WTC11 (cell line): Measurements from ENCODE around the gene NCF4. TPM values are rescaled to one million over a fixed set of nuclear protein-coding genes. Genes with fewer than 3 reads are reported as not detected.

Experiments
- ATAC-seq: fragments of 200-7000 bp; cut with Tn5 transposase; 2 replicates; pipeline ENCODE4 v1.10.0; 2021; ENCODE audit warnings: mild to moderate bottlenecking, moderate library complexity
- CTCF ChIA-PET: fragments of 300-600 bp; sonication (Branson Sonifier 250); formaldehyde crosslinking; loops from one replicate; lab custom pipeline; 2021; ENCODE audit warnings: antibody characterized with exemption; lab: Charles Lee
- POLR2A ChIA-PET: fragments of 350-600 bp; sonication (Branson Sonifier 250); formaldehyde crosslinking; loops from one replicate; lab custom pipeline; 2021; ENCODE audit warnings: antibody characterized with exemption; lab: Charles Lee
- DNase-seq: peaks from one replicate; pipeline ENCODE4 v3.0.0; 2021; ENCODE audit warnings: low spot score
- H3K27ac Mint-ChIP-seq: 2 replicates; pipeline ENCODE4 v1.8.0; 2021; ENCODE audit warnings: mixed read lengths
- H3K27me3 Mint-ChIP-seq: 2 replicates; pipeline ENCODE4 v1.8.0; 2021; ENCODE audit warnings: low read depth, mild to moderate bottlenecking, moderate library complexity, mixed read lengths
- H3K36me3 Mint-ChIP-seq: 2 replicates; pipeline ENCODE4 v1.8.0; 2021; ENCODE audit warnings: mixed read lengths
- H3K4me1 Mint-ChIP-seq: 2 replicates; pipeline ENCODE4 v1.8.0; 2022; ENCODE audit warnings: mixed read lengths
- H3K4me3 Mint-ChIP-seq: 2 replicates; pipeline ENCODE4 v1.8.0; 2021; ENCODE audit warnings: mild to moderate bottlenecking, moderate library complexity, mixed read lengths
- H3K9me3 Mint-ChIP-seq: 2 replicates; pipeline ENCODE4 v1.8.0; 2021; ENCODE audit warnings: mixed read lengths
- ATF1 ChIP-seq: sonication (generic); formaldehyde crosslinking; IDR thresholded peaks from 2 replicates; pipeline ENCODE4 v1.8.1; 2023; ENCODE audit warnings: mild to moderate bottlenecking, moderate library complexity, missing genetic modification reagents
- E2F1 ChIP-seq: sonication (generic); formaldehyde crosslinking; IDR thresholded peaks from 2 replicates; pipeline ENCODE4 v1.8.0; 2022; ENCODE audit warnings: mild to moderate bottlenecking, missing genetic modification reagents
- E2F5 ChIP-seq: sonication (generic); formaldehyde crosslinking; IDR thresholded peaks from 2 replicates; pipeline ENCODE4 v1.8.1; 2022; ENCODE audit warnings: mild to moderate bottlenecking, moderate library complexity, missing genetic modification reagents
- JUN ChIP-seq: sonication (generic); formaldehyde crosslinking; IDR thresholded peaks from 2 replicates; pipeline ENCODE4 v1.8.0; 2023; ENCODE audit warnings: mild to moderate bottlenecking, missing genetic modification reagents
- KAT7 ChIP-seq: sonication (generic); formaldehyde crosslinking; IDR thresholded peaks from 2 replicates; pipeline ENCODE4 v1.8.1; 2023; ENCODE audit warnings: missing genetic modification reagents, mild to moderate bottlenecking, borderline replicate concordance
- MAX ChIP-seq: sonication (generic); formaldehyde crosslinking; IDR thresholded peaks from 2 replicates; pipeline ENCODE4 v1.8.0; 2022; ENCODE audit warnings: mild to moderate bottlenecking, missing genetic modification reagents
- MXD4 ChIP-seq: fragments of 250-450 bp; sonication (Bioruptor Pico); IDR thresholded peaks from 2 replicates; pipeline ENCODE4 v1.8.0; 2021; ENCODE audit warnings: mild to moderate bottlenecking, moderate library complexity, borderline replicate concordance
- MYBL2 ChIP-seq: sonication (generic); formaldehyde crosslinking; IDR thresholded peaks from 2 replicates; pipeline ENCODE4 v1.8.1; 2023; ENCODE audit warnings: mild to moderate bottlenecking, moderate library complexity, missing genetic modification reagents
- NFYB ChIP-seq: sonication (generic); formaldehyde crosslinking; conservative IDR thresholded peaks from 2 replicates; pipeline ENCODE4 v1.8.0; 2022; ENCODE audit warnings: low read depth, missing genetic modification reagents
- NR1H2 ChIP-seq: sonication (generic); formaldehyde crosslinking; IDR thresholded peaks from 2 replicates; pipeline ENCODE4 v1.9.0; 2021; ENCODE audit warnings: mild to moderate bottlenecking, moderate library complexity, missing genetic modification reagents
- NR3C1 ChIP-seq: sonication (generic); formaldehyde crosslinking; conservative IDR thresholded peaks from 2 replicates; pipeline ENCODE4 v1.8.1; 2023; ENCODE audit warnings: low read depth, mild to moderate bottlenecking, missing genetic modification reagents
- PRRX2 ChIP-seq: fragments of 250-450 bp; sonication (Bioruptor Pico); IDR thresholded peaks from 2 replicates; pipeline ENCODE4 v1.8.0; 2021; ENCODE audit warnings: mild to moderate bottlenecking
- RELA ChIP-seq: sonication (generic); formaldehyde crosslinking; IDR thresholded peaks from 2 replicates; pipeline ENCODE4 v1.8.1; 2022; ENCODE audit warnings: missing genetic modification reagents, mild to moderate bottlenecking, borderline replicate concordance
- TCF7 ChIP-seq: sonication (generic); formaldehyde crosslinking; IDR thresholded peaks from 2 replicates; pipeline ENCODE4 v1.8.0; 2022; ENCODE audit warnings: mild to moderate bottlenecking, low read depth, missing genetic modification reagents, moderate library complexity
- TEAD1 ChIP-seq: sonication (generic); formaldehyde crosslinking; IDR thresholded peaks from 2 replicates; pipeline ENCODE4 v1.8.0; 2022; ENCODE audit warnings: mild to moderate bottlenecking, missing genetic modification reagents
- ZNF281 ChIP-seq: sonication (generic); formaldehyde crosslinking; IDR thresholded peaks from 2 replicates; pipeline ENCODE4 v1.8.0; 2023; ENCODE audit warnings: mild to moderate bottlenecking, missing genetic modification reagents
- ZSCAN18 ChIP-seq: fragments of 250-450 bp; sonication (Bioruptor Pico); IDR thresholded peaks from 2 replicates; pipeline ENCODE4 v2.1.2; 2022; ENCODE audit warnings: mild to moderate bottlenecking, moderate library complexity
- total RNA-seq: library from RNA; stranded (reverse); gene quantifications from 3 replicates; pipeline ENCODE4 v1.2.3, GENCODE V29; 2021

Gene NCF4
- total RNA-seq, 1 experiment from 2014 or later: not detected

GRCh38 chr22:36860438-36860820 is 377 bp upstream of the NCF4 start:
- Mint-ChIP-seq H3K36me3 (no peaks in the 10 kb centered on the region), H3K27me3 (peaks cover 29% of the 10 kb centered on the region), H3K9me3 (no peaks in the 10 kb centered on the region), H3K4me1 (peaks cover 9% of the 10 kb centered on the region), H3K4me3 (no peak overlapping the region), H3K27ac (no peak overlapping the region)
- ChIA-PET CTCF (interaction anchor here (0.6 to 2.0 kb wide), 4 partner anchors 74 to 161 kb away, joined by 3 to 14 read pairs (median 3); partner anchors contain the start of gene IFT27), POLR2A (no interaction called here)
- ATAC-seq (no peak), DNase-seq (no peak)
- TF ChIP-seq ATF1 (CRISPR knock-in tag): no peak
- no peak for TF ChIP-seq NR1H2 (CRISPR knock-in tag)
- TF ChIP-seq TEAD1: no peak
- no peak for TF ChIP-seq ZSCAN18 (CRISPR knock-in tag)
- TF ChIP-seq ZNF281 (CRISPR knock-in tag): no peak
- no peak for TF ChIP-seq NR3C1 (CRISPR knock-in tag)
- no peak for TF ChIP-seq KAT7
- no peak for TF ChIP-seq NFYB (CRISPR knock-in tag)
- no peak for TF ChIP-seq JUN (CRISPR knock-in tag)
- TF ChIP-seq RELA (CRISPR knock-in tag): no peak
- TF ChIP-seq TCF7 (CRISPR knock-in tag): no peak
- TF ChIP-seq E2F1 (CRISPR knock-in tag): no peak
- TF ChIP-seq MXD4 (CRISPR knock-in tag): no peak
- TF ChIP-seq MAX (CRISPR knock-in tag): no peak
- no peak for TF ChIP-seq MYBL2 (CRISPR knock-in tag)
- no peak for TF ChIP-seq E2F5 (CRISPR knock-in tag)

- Mint-ChIP-seq H3K4me1 (no peaks in the 10 kb centered on the region), H3K27me3 (peaks cover 25% of the 10 kb centered on the region), H3K27ac (no peak overlapping the region), H3K9me3 (no peaks in the 10 kb centered on the region), H3K4me3 (no peak overlapping the region), H3K36me3 (no peaks in the 10 kb centered on the region)
- no peak for TF ChIP-seq PRRX2 (CRISPR knock-in tag)
- POLR2A ChIA-PET: no interaction called here
- DNase-seq (no peak), ATAC-seq (no peak)
- CTCF ChIA-PET: interaction anchor here (1.1 to 1.9 kb wide), 4 partner anchors 9 to 115 kb away, joined by 3 to 8 read pairs (median 6); no protein-coding TSS in a partner anchor
These were observed 1.7 kb downstream of the NCF4 start for GRCh38 chr22:36862251-36863242.
